ENCODE data around the gene MRPL51. TPM values are rescaled to one million over a fixed set of nuclear protein-coding genes. Genes with fewer than 3 reads are reported as not detected.

The MRPL51 gene
- total RNA-seq, 1 donor from 2014 or later: 213 TPM

DNA sequence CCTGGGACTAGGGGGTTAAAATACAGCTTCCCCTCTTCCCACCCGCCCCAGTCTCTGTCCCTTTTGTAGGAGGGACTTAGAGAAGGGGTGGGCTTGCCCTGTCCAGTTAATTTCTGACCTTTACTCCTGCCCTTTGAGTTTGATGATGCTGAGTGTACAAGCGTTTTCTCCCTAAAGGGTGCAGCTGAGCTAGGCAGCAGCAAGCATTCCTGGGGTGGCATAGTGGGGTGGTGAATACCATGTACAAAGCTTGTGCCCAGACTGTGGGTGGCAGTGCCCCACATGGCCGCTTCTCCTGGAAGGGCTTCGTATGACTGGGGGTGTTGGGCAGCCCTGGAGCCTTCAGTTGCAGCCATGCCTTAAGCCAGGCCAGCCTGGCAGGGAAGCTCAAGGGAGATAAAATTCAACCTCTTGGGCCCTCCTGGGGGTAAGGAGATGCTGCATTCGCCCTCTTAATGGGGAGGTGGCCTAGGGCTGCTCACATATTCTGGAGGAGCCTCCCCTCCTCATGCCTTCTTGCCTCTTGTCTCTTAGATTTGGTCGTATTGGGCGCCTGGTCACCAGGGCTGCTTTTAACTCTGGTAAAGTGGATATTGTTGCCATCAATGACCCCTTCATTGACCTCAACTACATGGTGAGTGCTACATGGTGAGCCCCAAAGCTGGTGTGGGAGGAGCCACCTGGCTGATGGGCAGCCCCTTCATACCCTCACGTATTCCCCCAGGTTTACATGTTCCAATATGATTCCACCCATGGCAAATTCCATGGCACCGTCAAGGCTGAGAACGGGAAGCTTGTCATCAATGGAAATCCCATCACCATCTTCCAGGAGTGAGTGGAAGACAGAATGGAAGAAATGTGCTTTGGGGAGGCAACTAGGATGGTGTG is 43.1 kb upstream of the MRPL51 start:
- TF ChIP-seq, protein P1, sequence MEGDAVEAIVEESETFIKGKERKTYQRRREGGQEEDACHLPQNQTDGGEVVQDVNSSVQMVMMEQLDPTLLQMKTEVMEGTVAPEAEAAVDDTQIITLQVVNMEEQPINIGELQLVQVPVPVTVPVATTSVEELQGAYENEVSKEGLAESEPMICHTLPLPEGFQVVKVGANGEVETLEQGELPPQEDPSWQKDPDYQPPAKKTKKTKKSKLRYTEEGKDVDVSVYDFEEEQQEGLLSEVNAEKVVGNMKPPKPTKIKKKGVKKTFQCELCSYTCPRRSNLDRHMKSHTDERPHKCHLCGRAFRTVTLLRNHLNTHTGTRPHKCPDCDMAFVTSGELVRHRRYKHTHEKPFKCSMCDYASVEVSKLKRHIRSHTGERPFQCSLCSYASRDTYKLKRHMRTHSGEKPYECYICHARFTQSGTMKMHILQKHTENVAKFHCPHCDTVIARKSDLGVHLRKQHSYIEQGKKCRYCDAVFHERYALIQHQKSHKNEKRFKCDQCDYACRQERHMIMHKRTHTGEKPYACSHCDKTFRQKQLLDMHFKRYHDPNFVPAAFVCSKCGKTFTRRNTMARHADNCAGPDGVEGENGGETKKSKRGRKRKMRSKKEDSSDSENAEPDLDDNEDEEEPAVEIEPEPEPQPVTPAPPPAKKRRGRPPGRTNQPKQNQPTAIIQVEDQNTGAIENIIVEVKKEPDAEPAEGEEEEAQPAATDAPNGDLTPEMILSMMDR (conservative IDR thresholded peaks at IDR 0.05): no peak
- H3K4me1 Mint-ChIP-seq (ENCODE audit: unreplicated experiment): peaks cover 43% of the 10 kb centered on the region
- H3K9me3 Mint-ChIP-seq: no peaks in the 10 kb centered on the region
- no peak for DNase-seq (ENCODE audit: extremely low spot score, unreplicated experiment)
- H3K27me3 Mint-ChIP-seq: peaks cover 6% of the 10 kb centered on the region
- H3K36me3 Mint-ChIP-seq: peaks cover 34% of the 10 kb centered on the region
- H3K4me3 Mint-ChIP-seq: peak overlapping the region; percentile 97
- peak overlapping the region; percentile 100 for H3K27ac Mint-ChIP-seq

GRCh38 chr12:6535697-6535946 is 42.6 kb upstream of the MRPL51 start:
- Mint-ChIP-seq H3K27me3 (peaks cover 6% of the 10 kb centered on the region), H3K36me3 (peaks cover 40% of the 10 kb centered on the region), H3K9me3 (no peaks in the 10 kb centered on the region), H3K4me1 (ENCODE audit: unreplicated experiment) (peaks cover 38% of the 10 kb centered on the region), H3K4me3 (peak overlapping the region; percentile 97), H3K27ac (peak overlapping the region; percentile 100)
- TF ChIP-seq, protein P1 (conservative IDR thresholded peaks at IDR 0.05): no peak
- DNase-seq (ENCODE audit: extremely low spot score, unreplicated experiment): no peak

GRCh38 chr12:6534945-6535696 is 42.1 kb upstream of the MRPL51 start:
- no peak for DNase-seq (ENCODE audit: extremely low spot score, unreplicated experiment)
- TF ChIP-seq, protein P1 (conservative IDR thresholded peaks at IDR 0.05): peak; percentile 34
- H3K27me3 Mint-ChIP-seq: peaks cover 6% of the 10 kb centered on the region
- H3K27ac Mint-ChIP-seq: peak overlapping the region; percentile 100
- peaks cover 45% of the 10 kb centered on the region for H3K36me3 Mint-ChIP-seq
- no peaks in the 10 kb centered on the region for H3K9me3 Mint-ChIP-seq
- H3K4me1 Mint-ChIP-seq (ENCODE audit: unreplicated experiment): peaks cover 33% of the 10 kb centered on the region
- H3K4me3 Mint-ChIP-seq: peak overlapping the region; percentile 97

- H3K9me3 Mint-ChIP-seq: no peaks in the 10 kb centered on the region
- H3K27me3 Mint-ChIP-seq: peaks cover 6% of the 10 kb centered on the region
- H3K4me1 Mint-ChIP-seq (ENCODE audit: unreplicated experiment): peaks cover 30% of the 10 kb centered on the region
- TF ChIP-seq, protein P1 (conservative IDR thresholded peaks at IDR 0.05): no peak
- DNase-seq (ENCODE audit: extremely low spot score, unreplicated experiment): no peak
- H3K27ac Mint-ChIP-seq: peak overlapping the region; percentile 100
- peaks cover 50% of the 10 kb centered on the region for H3K36me3 Mint-ChIP-seq
- peak overlapping the region; percentile 97 for H3K4me3 Mint-ChIP-seq
Measured at GRCh38 chr12:6534695-6534944, 41.6 kb upstream of the MRPL51 start.

DNA sequence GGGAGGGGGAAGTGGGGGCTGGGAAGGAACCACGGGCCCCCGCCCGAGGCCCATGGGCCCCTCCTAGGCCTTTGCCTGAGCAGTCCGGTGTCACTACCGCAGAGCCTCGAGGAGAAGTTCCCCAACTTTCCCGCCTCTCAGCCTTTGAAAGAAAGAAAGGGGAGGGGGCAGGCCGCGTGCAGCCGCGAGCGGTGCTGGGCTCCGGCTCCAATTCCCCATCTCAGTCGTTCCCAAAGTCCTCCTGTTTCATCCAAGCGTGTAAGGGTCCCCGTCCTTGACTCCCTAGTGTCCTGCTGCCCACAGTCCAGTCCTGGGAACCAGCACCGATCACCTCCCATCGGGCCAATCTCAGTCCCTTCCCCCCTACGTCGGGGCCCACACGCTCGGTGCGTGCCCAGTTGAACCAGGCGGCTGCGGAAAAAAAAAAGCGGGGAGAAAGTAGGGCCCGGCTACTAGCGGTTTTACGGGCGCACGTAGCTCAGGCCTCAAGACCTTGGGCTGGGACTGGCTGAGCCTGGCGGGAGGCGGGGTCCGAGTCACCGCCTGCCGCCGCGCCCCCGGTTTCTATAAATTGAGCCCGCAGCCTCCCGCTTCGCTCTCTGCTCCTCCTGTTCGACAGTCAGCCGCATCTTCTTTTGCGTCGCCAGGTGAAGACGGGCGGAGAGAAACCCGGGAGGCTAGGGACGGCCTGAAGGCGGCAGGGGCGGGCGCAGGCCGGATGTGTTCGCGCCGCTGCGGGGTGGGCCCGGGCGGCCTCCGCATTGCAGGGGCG is 41.0 kb upstream of the MRPL51 start, which contains the start of gene GAPDH:
Gene GAPDH, plus strand, starts transcription at position 595 of the 772 bp plus-strand sequence. CDS start 316 bp downstream, outside the sequence.
- peaks cover 30% of the 10 kb centered on the region for H3K4me1 Mint-ChIP-seq (ENCODE audit: unreplicated experiment)
- H3K27ac Mint-ChIP-seq: peak within 1 kb of the TSS; percentile 100
- H3K4me3 Mint-ChIP-seq: peak within 1 kb of the TSS; percentile 97
- DNase-seq (ENCODE audit: extremely low spot score, unreplicated experiment): peak; percentile 90
- H3K9me3 Mint-ChIP-seq: no peaks in the 10 kb centered on the region
- peaks cover 6% of the 10 kb centered on the region for H3K27me3 Mint-ChIP-seq
- peaks cover 52% of the 10 kb centered on the region for H3K36me3 Mint-ChIP-seq
- TF ChIP-seq, protein P1 (conservative IDR thresholded peaks at IDR 0.05): no peak
